Stimulated activated effector memory CD8-positive, alpha-beta T cell treated with anti-CD3 and anti-CD28 coated beads, Interleukin-12 subunit alpha, Interleukin-12 subunit beta, amount 100 ng/mL, for 72 hours (primary cell): ENCODE measurements around the gene RSRC2.
"Not testable (repeated sequence)": the region's sequence is repeated elsewhere in the genome, so short reads cannot be mapped to it uniquely, and the experiment has no call there.

Source experiments
- ATAC-seq: fragments of 150-1000 bp; cut with Tn5 transposase; 2 replicates; pipeline ENCODE4 v1.10.0; 2021
- DNase-seq, 2 donors: peaks; one replicate each; pipeline ENCODE4 v3.0.0; 2021 to 2022; ENCODE audit warnings: low spot score in 2 of 2
- H3K27ac Mint-ChIP-seq: one replicate; pipeline ENCODE4 v1.8.0; 2022; ENCODE audit warnings: mild to moderate bottlenecking, mixed read lengths
- H3K36me3 Mint-ChIP-seq: one replicate; pipeline ENCODE4 v1.8.0; 2022; ENCODE audit warnings: mild to moderate bottlenecking, mixed read lengths
- H3K4me1 Mint-ChIP-seq: one replicate; pipeline ENCODE4 v1.8.0; 2022; ENCODE audit warnings: mixed read lengths
- H3K4me3 Mint-ChIP-seq: one replicate; pipeline ENCODE4 v1.8.0; 2022; ENCODE audit warnings: mild to moderate bottlenecking, mixed read lengths
- H3K9me3 Mint-ChIP-seq: one replicate; pipeline ENCODE4 v1.8.0; 2022; ENCODE audit warnings: mixed read lengths

The RSRC2 gene

DNA sequence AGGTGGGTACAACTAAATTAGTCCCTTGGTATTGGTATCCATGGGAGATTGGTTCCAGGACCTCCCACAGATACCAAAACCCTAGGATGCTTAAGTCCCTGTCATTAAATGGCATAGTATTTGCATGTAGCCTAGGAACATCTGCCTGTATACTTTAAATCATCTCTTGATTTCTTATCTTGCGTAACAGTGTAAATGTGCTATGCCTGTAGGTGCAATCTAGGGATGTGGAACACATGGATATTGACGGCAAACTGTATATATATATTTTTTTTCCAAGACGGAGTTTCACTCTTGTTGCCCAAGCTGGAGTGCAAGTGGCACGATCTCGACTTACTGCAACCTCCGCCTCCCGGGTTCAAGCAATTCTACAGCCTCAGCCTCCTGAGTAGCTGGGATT is 1.8 kb upstream of the RSRC2 start:
- Mint-ChIP-seq H3K9me3 (no peaks in the 10 kb centered on the region), H3K27ac (no peak overlapping the region), H3K4me3 (no peak overlapping the region), H3K36me3 (peaks cover 55% of the 10 kb centered on the region), H3K4me1 (peaks cover 9% of the 10 kb centered on the region)
- ATAC-seq (no peak), DNase-seq (no peak)

DNA sequence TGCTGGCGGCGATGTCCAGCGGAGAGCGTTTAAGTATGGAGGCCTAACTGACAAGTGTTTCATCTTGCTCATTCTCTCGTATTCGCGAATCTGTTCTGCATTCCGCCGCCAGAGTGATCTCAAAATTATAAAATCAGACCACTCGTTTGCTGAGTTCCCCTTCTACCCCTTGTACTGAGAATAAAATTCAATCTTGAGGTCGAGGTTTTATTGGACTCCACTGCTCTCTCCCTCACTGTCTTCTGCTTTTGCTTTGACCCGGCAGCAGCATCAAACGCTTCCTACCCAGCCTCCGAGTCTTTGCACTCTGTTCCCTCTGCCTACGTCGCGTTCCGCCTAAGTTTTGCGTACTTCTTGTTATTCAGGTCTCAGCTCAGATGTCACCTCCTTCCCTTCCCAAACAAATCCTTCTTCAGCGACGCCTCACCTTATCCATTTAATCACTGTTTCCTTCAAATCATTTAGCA is 775 bp upstream of the RSRC2 start:
- no peaks in the 10 kb centered on the region for H3K9me3 Mint-ChIP-seq
- H3K4me3 Mint-ChIP-seq = no peak overlapping the region
- peaks cover 16% of the 10 kb centered on the region for H3K4me1 Mint-ChIP-seq
- no peak for DNase-seq
- no peak for ATAC-seq
- H3K27ac Mint-ChIP-seq = no peak overlapping the region
- peaks cover 44% of the 10 kb centered on the region for H3K36me3 Mint-ChIP-seq

DNA sequence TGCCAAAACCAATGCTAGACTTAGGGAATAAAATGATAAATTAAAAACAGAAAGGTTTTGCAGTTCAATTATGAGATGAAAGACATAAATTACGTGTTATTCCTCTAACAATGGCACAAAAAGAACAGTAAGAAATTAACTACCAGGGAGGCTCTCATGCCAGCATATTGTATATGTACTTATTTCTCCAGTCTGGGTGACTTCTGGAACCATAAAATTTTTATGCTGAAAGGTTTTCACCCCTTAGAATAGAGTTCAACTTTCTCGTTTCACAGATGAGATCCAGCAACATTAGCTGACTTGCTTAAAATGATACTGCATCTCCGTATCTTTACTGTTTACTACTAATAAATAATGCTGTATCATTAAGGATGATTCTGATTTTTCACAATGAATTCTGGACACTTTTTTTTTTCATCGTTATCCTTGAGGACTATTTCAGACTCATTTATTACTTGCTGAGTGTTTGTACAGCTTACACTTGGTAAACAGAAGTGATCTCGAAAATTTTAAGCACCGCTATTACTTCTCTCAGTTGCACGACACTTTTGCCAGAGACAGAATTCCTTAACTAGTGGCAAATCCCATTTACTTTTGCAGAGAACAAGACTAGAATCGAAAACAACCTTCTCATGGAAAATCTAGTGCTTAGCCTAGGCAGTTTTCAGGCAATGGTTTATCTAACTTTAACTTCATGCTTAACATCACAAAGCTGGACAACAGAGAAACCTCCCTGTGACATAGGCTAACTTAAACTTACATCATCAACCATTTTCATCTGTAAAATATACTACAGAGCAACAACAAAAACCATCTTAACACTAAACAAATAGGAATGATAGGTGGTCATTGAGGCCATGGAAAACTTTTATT is 2.7 kb downstream of the RSRC2 start:
- no peak overlapping the region for H3K4me3 Mint-ChIP-seq
- ATAC-seq (no peak), DNase-seq (no peak)
- no peaks in the 10 kb centered on the region for H3K9me3 Mint-ChIP-seq
- no peak overlapping the region for H3K27ac Mint-ChIP-seq
- H3K4me1 Mint-ChIP-seq = peaks cover 35% of the 10 kb centered on the region
- H3K36me3 Mint-ChIP-seq = peaks cover 10% of the 10 kb centered on the region

DNA sequence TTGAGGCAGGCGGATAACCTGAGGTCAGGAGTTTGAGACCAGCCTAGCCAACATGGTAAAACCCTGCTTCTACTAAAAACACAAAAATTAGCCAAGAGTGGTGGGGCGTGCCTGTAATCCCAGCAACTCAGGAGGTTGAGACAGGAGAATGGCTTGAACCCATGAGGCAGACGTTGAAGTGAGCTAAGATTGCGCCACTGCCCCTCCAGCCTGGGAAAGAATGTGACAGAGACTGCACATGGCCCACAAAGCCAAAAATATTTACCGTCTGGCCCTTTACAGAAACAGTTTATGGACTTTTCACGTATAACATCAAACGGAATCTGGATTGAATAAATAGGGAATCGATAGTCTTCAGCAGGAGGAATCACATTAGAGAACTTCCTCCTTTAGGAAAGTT is 3.5 kb downstream of the RSRC2 start:
- Mint-ChIP-seq H3K4me1 (peaks cover 41% of the 10 kb centered on the region), H3K27ac (no peak overlapping the region)
- DNase-seq = no peak

DNA sequence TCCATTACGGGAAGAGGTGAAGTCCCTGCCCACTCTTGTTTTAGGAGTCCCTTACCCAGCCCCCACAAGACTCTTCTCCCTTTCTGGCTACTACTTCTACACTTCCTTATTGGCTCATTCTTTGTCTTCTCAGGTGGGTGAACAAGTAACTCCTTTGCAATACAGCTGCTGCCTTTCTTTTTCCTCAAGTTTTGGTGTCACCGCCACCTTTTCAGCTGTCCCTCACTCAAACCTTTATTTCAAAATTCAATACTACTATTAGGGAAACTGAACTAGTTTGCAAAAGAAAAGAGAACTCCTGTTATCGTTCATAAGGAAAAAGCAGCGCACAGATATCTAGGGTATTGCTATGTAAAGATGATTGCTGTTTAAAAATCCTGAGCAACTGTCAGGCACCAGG is 6.1 kb downstream of the RSRC2 start:
- Mint-ChIP-seq H3K36me3 (no peaks in the 10 kb centered on the region), H3K27ac (peak overlapping the region; percentile 27), H3K4me3 (no peak overlapping the region), H3K9me3 (no peaks in the 10 kb centered on the region), H3K4me1 (peaks cover 52% of the 10 kb centered on the region)
- ATAC-seq = no peak
- DNase-seq = no peak

More for the DNA sequence above, 3.5 kb downstream of the RSRC2 start:
- H3K4me3 Mint-ChIP-seq = no peak overlapping the region
- no peaks in the 10 kb centered on the region for H3K9me3 Mint-ChIP-seq
- H3K36me3 Mint-ChIP-seq = peaks cover 2% of the 10 kb centered on the region
- no peak for ATAC-seq

DNA sequence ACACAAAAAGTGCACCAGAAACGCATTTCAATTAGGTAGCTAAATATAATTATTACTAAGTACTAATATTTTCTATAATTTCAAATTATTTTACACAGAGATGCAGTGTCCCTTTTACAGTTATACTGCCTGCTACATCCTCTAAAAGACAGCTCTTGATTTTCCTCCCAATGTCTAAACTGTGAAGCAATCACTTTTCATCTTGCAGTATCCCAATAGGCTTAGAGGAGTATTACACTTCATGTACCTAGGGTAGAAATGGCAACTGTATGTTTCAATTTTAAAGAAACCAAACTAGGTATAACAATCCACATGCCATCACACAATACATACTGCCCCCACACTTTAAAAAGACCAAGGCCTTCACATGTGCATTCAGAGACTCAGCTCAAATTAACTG is 7.3 kb downstream of the RSRC2 start:
- ATAC-seq (no peak), DNase-seq (no peak)
- Mint-ChIP-seq H3K4me3 (no peak overlapping the region), H3K27ac (no peak overlapping the region), H3K36me3 (no peaks in the 10 kb centered on the region), H3K9me3 (no peaks in the 10 kb centered on the region), H3K4me1 (peaks cover 52% of the 10 kb centered on the region)

DNA sequence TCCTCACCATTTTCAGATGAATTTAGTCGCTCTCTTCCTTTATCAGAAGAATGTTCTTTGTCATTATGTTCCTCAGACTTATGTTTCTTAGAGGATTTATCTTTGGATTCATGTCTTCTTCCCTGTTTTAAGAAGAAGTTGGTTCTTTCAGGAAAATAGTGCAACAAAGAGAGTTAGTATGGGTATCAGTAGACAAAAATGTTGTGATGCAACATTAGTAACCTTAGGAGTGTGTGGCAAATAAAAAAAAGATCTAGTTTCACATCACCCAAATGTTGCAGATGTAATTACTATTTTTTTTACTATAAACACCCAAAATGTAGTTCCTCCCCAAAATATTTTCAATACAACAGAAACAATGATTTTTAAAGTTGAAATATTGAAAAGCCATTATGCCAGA is 7.8 kb downstream of the RSRC2 start:
- H3K27ac Mint-ChIP-seq = peak overlapping the region; percentile 79
- no peaks in the 10 kb centered on the region for H3K36me3 Mint-ChIP-seq
- H3K4me3 Mint-ChIP-seq = no peak overlapping the region
- H3K4me1 Mint-ChIP-seq = peaks cover 47% of the 10 kb centered on the region
- DNase-seq = no peak
- no peak for ATAC-seq
- H3K9me3 Mint-ChIP-seq = no peaks in the 10 kb centered on the region

DNA sequence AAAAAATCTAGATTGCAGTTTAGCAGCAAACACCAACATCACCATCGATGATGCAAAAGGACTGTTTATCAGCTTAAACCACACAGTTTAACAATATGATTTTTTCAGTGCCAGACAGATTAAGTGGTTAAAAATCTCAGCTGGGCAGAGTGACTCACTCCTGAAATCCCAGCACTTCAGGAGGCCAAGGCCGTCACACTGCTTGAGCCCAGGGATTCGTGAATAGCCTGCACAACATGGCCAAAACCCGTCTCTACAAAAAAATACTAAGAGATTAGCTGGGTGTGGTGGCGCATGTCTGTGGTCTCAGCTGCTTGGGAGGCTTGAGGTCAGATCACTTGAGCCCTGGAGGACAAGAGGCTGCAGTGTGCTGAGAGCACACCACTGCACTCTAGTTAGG is 8.9 kb downstream of the RSRC2 start:
- DNase-seq = no peak
- ATAC-seq = peak; percentile 77
- H3K27ac Mint-ChIP-seq = peak overlapping the region; percentile 79
- H3K9me3 Mint-ChIP-seq = no peaks in the 10 kb centered on the region
- no peak overlapping the region for H3K4me3 Mint-ChIP-seq
- H3K36me3 Mint-ChIP-seq = no peaks in the 10 kb centered on the region
- peaks cover 37% of the 10 kb centered on the region for H3K4me1 Mint-ChIP-seq

DNA sequence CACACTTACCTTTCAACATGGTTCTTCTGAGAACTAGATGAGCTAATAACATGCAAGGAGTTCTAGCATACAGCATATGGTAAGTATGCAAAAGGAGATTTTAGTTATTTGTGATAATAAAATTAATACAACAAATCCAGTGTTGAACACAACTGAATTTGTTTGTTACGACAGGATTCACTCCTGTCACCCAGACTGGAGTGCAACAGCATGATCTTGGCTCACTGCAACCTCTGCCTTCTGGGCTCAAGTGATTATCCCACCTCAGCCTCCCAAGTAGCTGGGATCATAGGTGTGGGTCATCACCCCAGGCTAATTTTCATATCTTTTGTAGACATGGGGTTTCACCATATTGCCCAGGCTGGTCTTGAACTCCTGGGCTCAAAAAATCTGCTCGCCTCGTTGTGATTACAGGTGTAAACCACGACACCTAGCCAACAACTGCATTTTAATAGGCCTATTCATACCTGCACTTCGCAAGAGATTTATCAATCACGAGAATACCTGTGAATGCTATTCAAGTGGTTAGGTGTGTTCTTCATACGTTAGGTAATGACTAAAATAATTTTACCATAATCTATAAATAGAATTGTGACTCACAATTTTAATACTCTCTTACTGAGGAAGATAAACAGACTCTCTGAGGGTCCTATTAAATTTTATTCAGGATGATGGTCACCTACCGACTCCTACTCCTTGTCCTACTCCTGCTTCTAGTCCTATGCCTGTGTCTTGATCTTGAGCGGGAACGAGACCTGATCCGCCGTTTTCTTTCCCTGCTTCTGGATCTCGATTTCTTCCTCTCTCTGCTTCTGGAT is 10.0 kb downstream of the RSRC2 start:
- H3K27ac Mint-ChIP-seq = peak overlapping the region; percentile 79
- no peaks in the 10 kb centered on the region for H3K36me3 Mint-ChIP-seq
- H3K4me3 Mint-ChIP-seq = no peak overlapping the region
- ATAC-seq = no peak
- H3K9me3 Mint-ChIP-seq = no peaks in the 10 kb centered on the region
- DNase-seq = no peak
- H3K4me1 Mint-ChIP-seq = peaks cover 36% of the 10 kb centered on the region

DNA sequence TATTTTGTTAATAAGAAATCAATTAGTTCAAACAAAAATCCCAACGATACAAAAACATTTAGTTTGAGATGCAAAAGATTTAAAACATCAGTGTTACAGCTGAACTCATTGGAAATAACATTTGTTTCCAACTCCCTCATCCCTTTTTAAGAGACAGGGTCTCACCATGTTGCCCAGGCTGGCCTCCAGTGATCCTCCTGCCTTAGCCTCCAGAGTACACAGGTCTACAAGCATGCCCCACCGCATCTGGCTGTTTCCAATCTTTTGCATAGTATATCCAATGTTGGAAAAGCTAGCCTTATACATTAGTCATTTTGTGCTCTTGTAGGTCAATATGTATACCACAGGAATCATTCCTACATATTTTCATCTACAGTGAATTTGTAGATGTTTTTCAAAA is 11.5 kb downstream of the RSRC2 start:
- no peak for ATAC-seq
- H3K27ac Mint-ChIP-seq = no peak overlapping the region
- H3K36me3 Mint-ChIP-seq = no peaks in the 10 kb centered on the region

DNA sequence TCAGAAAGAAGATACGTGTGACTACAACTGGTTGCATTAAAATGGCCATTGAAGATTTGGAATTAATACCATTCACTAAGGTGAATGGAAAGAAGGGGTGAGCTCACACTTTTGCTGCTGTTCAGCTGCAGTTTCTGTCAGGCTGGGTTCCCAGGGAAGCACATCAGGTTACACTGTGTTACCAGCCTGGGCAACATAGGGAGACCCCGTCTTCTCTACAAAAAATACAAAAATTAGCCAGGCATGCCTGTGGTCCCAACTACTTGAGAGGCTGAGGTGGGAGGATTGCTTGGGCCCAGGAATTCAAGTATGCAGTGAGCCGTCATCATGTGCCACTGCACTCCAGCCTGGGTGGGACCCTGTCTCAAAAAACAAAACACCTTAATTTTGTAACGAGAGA is 13.1 kb downstream of the RSRC2 start:
- no peaks in the 10 kb centered on the region for H3K36me3 Mint-ChIP-seq
- H3K9me3 Mint-ChIP-seq = no peaks in the 10 kb centered on the region

More for the DNA sequence above, 11.5 kb downstream of the RSRC2 start:
- no peaks in the 10 kb centered on the region for H3K9me3 Mint-ChIP-seq
- H3K4me1 Mint-ChIP-seq = peaks cover 26% of the 10 kb centered on the region
- no peak for DNase-seq
- H3K4me3 Mint-ChIP-seq = no peak overlapping the region

DNA sequence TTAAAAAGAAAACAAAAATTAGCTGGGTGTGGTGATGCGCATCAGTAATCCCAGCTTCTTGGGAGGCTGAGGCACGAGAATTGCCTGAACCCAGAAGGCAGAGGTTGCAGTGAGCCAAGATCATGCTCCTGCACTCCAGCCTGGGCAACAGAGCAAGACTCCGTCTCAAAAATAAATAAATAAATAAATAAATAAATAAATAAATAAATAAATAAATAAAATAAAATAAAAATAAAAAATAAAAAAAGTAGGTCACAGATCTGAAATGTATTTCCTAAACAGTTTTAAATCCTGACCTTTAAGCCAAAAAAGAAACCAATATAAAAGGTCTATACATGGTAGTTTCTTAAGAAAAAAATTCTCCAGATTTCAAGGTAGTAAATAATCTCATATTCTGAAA is 13.7 kb downstream of the RSRC2 start:
- H3K4me3 Mint-ChIP-seq, H3K9me3 Mint-ChIP-seq, H3K36me3 Mint-ChIP-seq, DNase-seq, ATAC-seq, H3K27ac Mint-ChIP-seq: not testable (repeated sequence)
- H3K4me1 Mint-ChIP-seq = peaks cover 11% of the 10 kb centered on the region

More for the DNA sequence above, 13.1 kb downstream of the RSRC2 start:
- DNase-seq = no peak
- Mint-ChIP-seq H3K27ac (no peak overlapping the region), H3K4me1 (peaks cover 13% of the 10 kb centered on the region), H3K4me3 (no peak overlapping the region)
- ATAC-seq = no peak

DNA sequence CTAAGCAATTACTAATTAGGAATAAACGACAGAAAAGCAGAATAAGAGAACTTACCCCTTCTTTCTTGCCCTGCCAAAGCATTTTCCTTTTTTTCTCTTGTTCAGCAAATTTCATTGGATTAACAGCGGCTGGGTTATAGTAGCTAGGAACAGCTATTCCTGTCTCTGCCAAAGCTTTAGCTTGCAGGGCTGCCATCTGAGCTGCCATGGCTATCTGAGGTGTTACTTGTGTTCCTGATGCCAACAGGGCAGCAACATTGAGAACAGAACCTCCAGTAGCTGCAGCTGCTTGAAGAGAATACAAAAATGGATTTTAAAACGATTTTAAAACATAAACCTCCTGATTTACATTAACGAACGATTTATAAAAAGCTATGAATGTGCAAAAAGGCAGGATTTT is 18.6 kb downstream of the RSRC2 start:
- Mint-ChIP-seq H3K4me1 (no peaks in the 10 kb centered on the region), H3K9me3 (no peaks in the 10 kb centered on the region), H3K27ac (no peak overlapping the region), H3K36me3 (no peaks in the 10 kb centered on the region), H3K4me3 (no peak overlapping the region)
- ATAC-seq = no peak
- no peak for DNase-seq

DNA sequence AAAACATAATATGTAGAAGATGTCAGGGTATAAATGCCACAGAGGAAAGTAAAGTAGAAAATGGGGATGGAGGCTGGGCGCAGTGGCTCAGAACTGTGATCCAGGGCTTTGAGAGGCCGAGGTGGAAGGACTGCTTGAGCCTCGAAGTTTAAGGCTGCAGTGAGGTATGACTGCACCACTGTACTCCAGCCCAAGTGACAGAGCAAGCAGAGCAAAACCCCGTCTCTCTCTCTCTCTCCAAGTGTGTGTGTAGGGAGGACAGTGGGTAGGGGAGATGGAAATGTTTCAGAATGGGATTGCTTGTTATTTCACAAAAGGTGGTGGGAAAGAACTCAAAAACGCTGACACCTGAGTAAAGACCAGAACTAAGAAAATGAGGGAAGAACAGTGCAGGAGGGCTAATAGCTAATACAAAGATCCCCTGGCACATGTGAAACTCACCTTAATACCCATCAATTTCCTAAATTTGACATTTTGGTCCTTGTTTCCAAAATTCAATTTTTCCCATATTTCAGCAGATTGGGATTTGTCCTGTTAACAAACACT is 20.3 kb downstream of the RSRC2 start:
- H3K4me1 Mint-ChIP-seq = peaks cover 9% of the 10 kb centered on the region
- no peaks in the 10 kb centered on the region for H3K36me3 Mint-ChIP-seq
- ATAC-seq (no peak), DNase-seq (no peak)
- H3K4me3 Mint-ChIP-seq = no peak overlapping the region
- no peaks in the 10 kb centered on the region for H3K9me3 Mint-ChIP-seq
- H3K27ac Mint-ChIP-seq = no peak overlapping the region

DNA sequence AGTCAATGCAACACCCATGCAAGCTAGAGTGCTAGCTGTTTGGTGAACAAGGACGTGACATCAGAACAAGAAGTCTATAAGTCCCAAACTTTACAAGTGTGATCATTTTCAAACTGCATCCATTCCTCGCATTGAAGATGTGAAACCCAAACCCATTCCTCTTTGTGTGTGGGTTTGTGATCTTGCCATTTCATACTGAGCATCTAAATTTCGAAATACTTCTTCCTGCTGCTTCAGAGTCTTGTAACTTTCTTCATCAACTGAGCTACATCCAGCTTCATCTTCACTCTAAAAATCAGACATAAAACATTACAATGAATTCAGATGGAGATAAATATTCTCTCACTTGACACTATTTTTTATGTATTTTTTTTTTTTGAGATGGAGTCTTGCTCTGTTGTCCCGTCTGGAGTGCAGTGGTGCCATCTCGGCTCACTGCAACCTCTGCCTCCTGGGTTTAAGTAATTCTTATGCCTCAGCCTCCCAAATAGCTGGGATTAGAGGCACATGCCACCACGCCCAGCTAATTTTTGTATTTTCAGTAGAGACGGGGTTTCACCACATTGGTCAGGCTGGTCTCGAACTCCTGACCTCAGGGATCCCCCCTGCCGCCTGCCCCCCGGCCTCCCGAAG is 21.2 kb downstream of the RSRC2 start:
- Mint-ChIP-seq H3K4me1 (peaks cover 18% of the 10 kb centered on the region), H3K9me3 (no peaks in the 10 kb centered on the region), H3K36me3 (peaks cover 7% of the 10 kb centered on the region), H3K4me3 (no peak overlapping the region), H3K27ac (no peak overlapping the region)
- DNase-seq (no peak), ATAC-seq (no peak)
